Body of pancreas (tissue), 4 donors: ENCODE results near the gene RSPH4A. TPM values are rescaled to one million over a fixed set of nuclear protein-coding genes. Genes with fewer than 3 reads are reported as not detected.

Experiments used
- ATAC-seq: fragments of 150-250 bp; one replicate; pipeline ENCODE4 v1.9.1; 2016
- DNase-seq, 4 donors: peaks; one replicate each; pipeline ENCODE4 v3.0.0-alpha.2; 2019
- H3K27ac ChIP-seq, 4 donors: fragments of 200-600 bp; sonication (generic); 1 replicate in 3 of 4; 2 replicates in 1 of 4; pipeline versions ENCODE4 v1.5.1 to v1.6.1; 2016 to 2019; ENCODE audit warnings: mild to moderate bottlenecking in 1 of 4, mixed read lengths in 1 of 4, moderate library complexity in 1 of 4
- H3K27me3 ChIP-seq, 2 donors: fragments of 200-600 bp; sonication (generic); one replicate each; pipeline ENCODE4 v1.6.0; 2016; ENCODE audit warnings: mild to moderate bottlenecking in 1 of 2
- H3K36me3 ChIP-seq, 2 donors: fragments of 200-600 bp; sonication (generic); replicated peaks in 1 of 2; 2 replicates each; pipeline ENCODE4 v1.5.1; 2016; ENCODE audit warnings: low read depth in 2 of 2; ENCODE audit not compliant: insufficient read depth in 1 of 2
- H3K4me1 ChIP-seq: fragments of 200-600 bp; sonication (generic); one replicate; pipeline ENCODE4 v1.6.0; 2016
- H3K4me3 ChIP-seq, 2 donors: fragments of 200-600 bp; sonication (generic); 1 replicate in 1 of 2; 2 replicates in 1 of 2; pipeline ENCODE4 v1.5.1; 2016 to 2019
- H3K9me3 ChIP-seq, 3 donors: fragments of 200-600 bp; sonication (generic); 1 replicate in 2 of 3; 2 replicates in 1 of 3; pipeline ENCODE4 v1.5.1; 2016
- CTCF ChIP-seq, 7 experiments: fragments of 450-650 bp in 4 of 7; fragments of 200-600 bp in 3 of 7; sonication (generic) in 3 of 7; IDR thresholded peaks; one replicate each; pipeline ENCODE4 v1.5.1; 2016 to 2019; ENCODE audit warnings: antibody characterized with exemption in 7 of 7
- POLR2A ChIP-seq, 3 donors: fragments of 450-650 bp; IDR thresholded peaks; one replicate each; pipeline ENCODE4 v1.6.1; 2016; ENCODE audit warnings: antibody characterized with exemption in 3 of 3, mild to moderate bottlenecking in 2 of 3
- WGBS, 2 donors: methylation state at CpG; one replicate each; pipeline ENCODE4 v1.1.5; 2017; 5-methylcytosine and 5-hydroxymethylcytosine counted together
- intact Hi-C: fragments of 100-400 bp; cut with DNase I; formaldehyde crosslinking; loops from one replicate; pipeline ENCODE4 v1.15.1; 2023
- total RNA-seq, 2 donors: library from RNA; depleted of rRNA; stranded (reverse); fragments of >200 nt; gene quantifications; one replicate each; pipeline ENCODE4 v1.1.0, GENCODE V29; 2016

Gene RSPH4A
- total RNA-seq, 2 donors from 2014 or later = 2.6 TPM; not detected in 1

GRCh38 chr6:116570856-116571682 lies 45.2 kb upstream of the RSPH4A start, which contains the start of gene RWDD1:
Gene RWDD1 (plus strand): TSS chr6:116571504. CDS start chr6:116571583, 79 bp downstream.
- TF ChIP-seq POLR2A (IDR thresholded peaks at IDR 0.05) = peak; percentile 77 to 91 (median 84)
- TF ChIP-seq CTCF (IDR thresholded peaks at IDR 0.05) = peak in 4 of 7 experiments; percentile 27 to 41 (median 32)
- Histone ChIP-seq H3K4me1 (peaks cover 18% of the 10 kb centered on the region), H3K9me3 (no peaks in the 10 kb centered on the region), H3K27me3 (no peaks in the 10 kb centered on the region), H3K27ac (peak within 1 kb of the TSS; percentile 65 to 96 (median 92)), H3K36me3 (no peaks in the 10 kb centered on the region), H3K4me3 (peak within 1 kb of the TSS; percentile 63 to 87)
- 0 to 1% methylated on average over 10 to 62 of the region's 62 CpGs for WGBS, 2 donors
- intact Hi-C loops = no loop called here
- ATAC-seq = peak; percentile 97
- DNase-seq = peak; percentile 99

GRCh38 chr6:116571683-116572000 lies 44.6 kb upstream of the RSPH4A start:
- intact Hi-C loops = no loop called here
- peak; percentile 47 for ATAC-seq
- 0% methylated on average over 10 to 12 of the region's 12 CpGs for WGBS, 2 donors

GRCh38 chr6:116572162-116572561 lies 44.1 kb upstream of the RSPH4A start:
- ATAC-seq = no peak
- intact Hi-C loops = no loop called here
- H3K9me3 ChIP-seq = no peaks in the 10 kb centered on the region
- 2% methylated on average over 7 of the region's 7 CpGs for WGBS, 2 donors
- DNase-seq = peak; percentile 26 to 50 (median 30)
- H3K4me3 ChIP-seq = peak overlapping the region; percentile 7 to 81
- no peaks in the 10 kb centered on the region for H3K27me3 ChIP-seq
- H3K36me3 ChIP-seq = no peaks in the 10 kb centered on the region
- peaks cover 18% of the 10 kb centered on the region for H3K4me1 ChIP-seq
- H3K27ac ChIP-seq = peak overlapping the region in 3 of 4 donors; percentile 65 to 96 (median 95)
- TF ChIP-seq POLR2A (IDR thresholded peaks at IDR 0.05) (no peak), CTCF (IDR thresholded peaks at IDR 0.05) (no peak)

More at GRCh38 chr6:116571683-116572000, 44.6 kb upstream of the RSPH4A start:
- H3K4me3 ChIP-seq = peak overlapping the region; percentile 7 to 81
- H3K27ac ChIP-seq = peak overlapping the region; percentile 65 to 96 (median 92)
- H3K36me3 ChIP-seq = no peaks in the 10 kb centered on the region
- no peaks in the 10 kb centered on the region for H3K27me3 ChIP-seq
- DNase-seq = no peak
- peaks cover 18% of the 10 kb centered on the region for H3K4me1 ChIP-seq
- H3K9me3 ChIP-seq = no peaks in the 10 kb centered on the region
- TF ChIP-seq CTCF (IDR thresholded peaks at IDR 0.05) = no peak
- TF ChIP-seq POLR2A (IDR thresholded peaks at IDR 0.05) = no peak

GRCh38 chr6:116575227-116575626 lies 41.1 kb upstream of the RSPH4A start:
- TF ChIP-seq CTCF (IDR thresholded peaks at IDR 0.05) (no peak), POLR2A (IDR thresholded peaks at IDR 0.05) (no peak)
- no peak for ATAC-seq
- intact Hi-C loops = no loop called here

More at GRCh38 chr6:116575227-116575626, 41.1 kb upstream of the RSPH4A start:
- no peaks in the 10 kb centered on the region for H3K27me3 ChIP-seq
- WGBS, 2 donors = 89 to 97% methylated on average over 2 of the region's 2 CpGs
- H3K4me1 ChIP-seq = peaks cover 24% of the 10 kb centered on the region
- no peaks in the 10 kb centered on the region for H3K9me3 ChIP-seq
- DNase-seq = no peak
- no peak overlapping the region for H3K27ac ChIP-seq
- H3K4me3 ChIP-seq = no peak overlapping the region
- H3K36me3 ChIP-seq = no peaks in the 10 kb centered on the region
